LNCAP (cell line): ENCODE data around the gene NINJ1.

ENCODE experiments used
- CTCF ChIP-seq: fragments of 450-650 bp; IDR thresholded peaks from 2 replicates; pipeline ENCODE4 v1.5.1; 2017; ENCODE audit warnings: mild to moderate bottlenecking

NINJ1 gene

GRCh38 chr9:93117924-93118862 lies 15.9 kb downstream of the NINJ1 start:
- no peak for TF ChIP-seq CTCF

GRCh38 chr9:93116072-93116961 lies 17.7 kb downstream of the NINJ1 start:
- no peak for TF ChIP-seq CTCF

- TF ChIP-seq CTCF, result no peak
Observed at GRCh38 chr9:93115486-93116071, 18.5 kb downstream of the NINJ1 start.

GRCh38 chr9:93114984-93115335 lies 19.1 kb downstream of the NINJ1 start:
- no peak for TF ChIP-seq CTCF

- no peak for TF ChIP-seq CTCF
Observed at GRCh38 chr9:93114169-93114983, 19.7 kb downstream of the NINJ1 start.

- no peak for TF ChIP-seq CTCF
Observed at GRCh38 chr9:93112864-93113389, 21.1 kb downstream of the NINJ1 start.
